GM19468 (cell line): ENCODE measurements around the gene TOGARAM2.
"Not testable (repeated sequence)": the region's sequence is repeated elsewhere in the genome, so short reads cannot be mapped to it uniquely, and the experiment has no call there.

ENCODE experiments used
- ATAC-seq: cut with Tn5 transposase; IDR thresholded peaks from one replicate; pipeline ENCODE4 v1.9.1; 2021; ENCODE audit warnings: mild to moderate bottlenecking, moderate library complexity, moderate number of reproducible peaks; ENCODE audit not compliant: unreplicated experiment; ENCODE audit errors: extremely low read depth

The TOGARAM2 gene

DNA sequence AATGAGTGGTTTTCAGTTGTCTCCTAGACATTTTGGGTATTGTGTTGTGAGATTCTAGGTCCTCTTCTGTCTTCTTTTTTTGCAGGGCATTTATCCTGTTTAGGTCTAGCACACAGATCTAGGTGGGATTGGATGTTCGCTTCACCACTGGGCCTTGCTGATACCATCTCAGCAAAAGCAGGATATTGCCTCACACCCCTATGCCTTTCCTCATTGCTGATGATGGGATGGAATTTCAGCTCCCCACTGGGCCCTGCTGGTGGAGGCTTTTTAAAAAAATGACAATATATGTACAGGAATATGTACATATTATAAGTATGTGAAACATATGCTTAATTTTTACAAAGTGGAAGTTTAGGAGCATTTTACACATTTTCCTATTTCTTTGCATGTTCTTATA, 5.4 kb upstream of the TOGARAM2 start:
- no peak for ATAC-seq

DNA sequence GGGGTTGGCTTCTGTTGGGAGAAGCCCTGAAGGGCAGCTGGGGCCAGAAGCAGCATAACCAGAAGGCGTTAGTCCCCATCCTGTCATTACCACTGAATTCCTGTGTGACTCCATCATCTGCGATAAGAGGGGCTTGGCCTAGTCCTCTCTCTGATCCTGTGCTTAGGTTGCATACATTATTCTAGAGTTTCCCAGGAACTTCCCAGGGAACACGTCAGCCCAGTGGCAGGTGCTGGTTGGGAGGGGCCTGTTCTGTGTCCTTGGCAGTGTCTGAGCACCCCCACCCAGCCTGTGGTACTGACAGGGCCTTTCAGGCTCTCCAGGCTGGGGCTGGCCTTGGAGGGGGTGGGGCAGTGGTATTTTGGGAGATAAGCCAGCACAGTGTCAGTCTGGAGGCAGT, 4.5 kb upstream of the TOGARAM2 start:
- ATAC-seq: no peak

DNA sequence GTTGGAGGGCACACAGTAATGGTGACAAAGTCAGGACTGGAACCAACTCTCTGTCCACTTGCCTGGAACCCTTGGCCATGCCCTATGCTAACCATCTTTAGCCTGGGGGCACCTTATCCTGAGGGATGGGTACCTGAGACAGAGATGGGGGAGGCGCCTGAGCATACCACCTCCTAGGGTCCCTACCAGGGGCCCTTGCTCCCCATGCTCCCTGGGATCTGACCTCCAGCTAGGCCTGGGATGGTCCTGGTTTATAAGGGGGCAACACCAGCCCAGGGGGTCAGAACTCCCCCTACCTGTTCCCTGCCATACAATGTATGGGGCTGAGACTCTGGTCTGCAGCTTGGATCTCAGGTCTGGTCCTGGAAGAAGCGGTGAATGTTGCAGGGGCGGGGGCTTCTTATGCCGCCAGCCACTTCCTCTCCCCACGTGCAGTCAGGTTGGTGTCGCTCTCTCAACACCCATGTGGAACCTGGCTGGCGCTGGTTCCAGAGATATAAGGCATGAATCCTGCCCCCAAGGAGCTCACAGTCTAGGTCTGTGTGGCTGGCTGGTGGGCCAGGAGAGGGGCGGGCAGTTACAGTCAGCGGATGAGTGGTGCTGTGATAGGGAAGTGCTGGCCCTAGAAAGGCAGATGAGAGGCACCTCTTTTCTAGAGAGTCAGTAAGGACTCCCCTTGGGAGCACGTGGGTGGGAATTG, 3.8 kb upstream of the TOGARAM2 start:
- no peak for ATAC-seq

DNA sequence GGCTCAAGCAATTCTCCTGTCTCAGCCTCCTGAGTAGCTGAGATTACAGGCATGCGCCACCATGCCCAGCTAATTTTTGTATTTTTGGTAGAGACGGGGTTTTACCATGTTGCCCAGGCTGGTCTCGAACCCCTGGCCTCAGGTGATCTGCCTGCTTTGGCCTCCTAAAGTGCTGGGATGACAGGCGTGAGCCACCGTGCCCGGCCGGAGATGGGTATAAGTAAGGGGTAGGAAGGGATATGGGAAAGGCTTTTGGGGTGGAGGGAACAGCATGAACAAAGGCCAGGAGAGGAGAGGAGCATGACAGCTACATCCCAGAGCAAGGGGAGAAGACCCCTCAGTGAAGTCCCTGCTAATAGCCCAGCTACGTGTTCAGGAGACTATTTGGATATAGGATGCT, 3.1 kb upstream of the TOGARAM2 start:
- ATAC-seq: not testable (repeated sequence)

DNA sequence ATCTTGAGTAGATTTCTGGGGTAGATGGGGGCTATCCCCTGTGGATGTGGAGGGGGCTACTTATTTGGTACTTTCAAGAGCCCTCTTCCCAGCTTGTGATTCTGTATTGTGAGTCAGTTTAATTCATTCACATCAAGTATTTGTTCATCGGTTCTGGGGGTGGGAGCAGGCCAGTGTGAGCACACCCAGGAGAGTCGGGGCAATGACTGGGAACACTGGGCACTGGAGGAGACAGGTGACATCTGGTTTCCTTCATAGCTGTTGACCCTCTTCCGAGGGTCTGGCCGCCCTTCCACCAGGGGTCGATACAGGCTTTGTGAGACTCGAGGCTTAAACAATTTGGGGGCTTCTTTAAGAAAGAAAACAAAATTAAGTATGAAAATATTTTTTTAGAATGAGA, 2.5 kb upstream of the TOGARAM2 start:
- no peak for ATAC-seq

DNA sequence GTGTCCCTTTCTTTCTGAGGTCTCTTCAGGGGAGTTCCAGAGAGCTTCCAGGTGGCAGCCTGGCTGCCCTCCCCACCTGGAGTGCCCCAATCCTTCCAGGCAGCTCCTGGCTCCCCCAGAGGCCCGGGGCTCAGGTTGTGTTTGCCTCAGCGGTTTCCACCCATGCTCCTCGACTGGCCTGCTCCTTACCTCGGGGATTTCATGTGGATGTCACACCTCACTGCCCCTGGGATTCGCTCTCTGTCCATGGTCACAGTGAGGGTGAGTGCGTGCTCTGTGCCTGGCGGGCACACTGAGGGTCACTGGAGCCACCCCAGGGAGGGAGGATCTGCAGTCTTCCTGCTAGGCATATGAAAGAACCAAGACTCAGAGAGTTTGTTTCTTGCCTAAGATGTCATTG, 2.1 kb upstream of the TOGARAM2 start:
- ATAC-seq: no peak

DNA sequence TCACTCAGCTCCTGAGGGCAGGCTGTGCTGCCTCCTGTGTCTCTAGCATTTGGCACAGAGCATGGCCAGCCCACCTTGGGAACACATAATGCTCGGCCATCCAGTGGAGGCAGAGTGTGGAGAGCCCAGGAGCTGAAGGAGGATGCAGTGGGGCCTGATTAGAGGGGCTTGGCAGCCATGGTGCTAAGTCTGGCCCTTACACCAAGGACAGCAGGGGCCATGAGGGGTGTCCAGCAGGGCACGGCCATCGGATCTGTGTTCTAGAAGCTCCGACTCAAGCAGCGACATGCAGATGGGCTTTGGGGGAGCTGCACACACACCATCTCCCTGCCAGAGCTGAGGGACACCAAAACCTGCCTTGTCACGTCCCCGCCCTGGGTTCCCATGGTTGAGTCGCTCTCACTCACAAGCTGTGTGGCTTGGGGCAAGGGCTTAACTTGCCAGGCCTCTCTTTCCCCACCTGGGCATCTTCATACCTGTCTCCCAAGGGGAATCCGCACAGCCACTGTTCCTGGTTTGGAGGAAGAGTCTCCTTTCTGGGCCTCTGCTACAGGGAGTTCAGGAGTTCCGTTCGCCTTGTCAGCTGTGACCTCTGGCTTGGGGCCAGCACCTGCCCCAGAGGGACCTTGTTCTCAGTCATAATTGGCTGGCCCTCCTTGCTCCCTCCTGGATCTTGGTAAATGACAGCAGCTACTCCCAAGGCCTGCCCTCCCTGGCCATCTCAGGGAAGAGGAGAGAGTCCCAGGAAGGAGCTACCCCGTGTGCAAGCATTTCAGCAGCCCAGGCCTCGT, 1.3 kb upstream of the TOGARAM2 start:
- no peak for ATAC-seq

DNA sequence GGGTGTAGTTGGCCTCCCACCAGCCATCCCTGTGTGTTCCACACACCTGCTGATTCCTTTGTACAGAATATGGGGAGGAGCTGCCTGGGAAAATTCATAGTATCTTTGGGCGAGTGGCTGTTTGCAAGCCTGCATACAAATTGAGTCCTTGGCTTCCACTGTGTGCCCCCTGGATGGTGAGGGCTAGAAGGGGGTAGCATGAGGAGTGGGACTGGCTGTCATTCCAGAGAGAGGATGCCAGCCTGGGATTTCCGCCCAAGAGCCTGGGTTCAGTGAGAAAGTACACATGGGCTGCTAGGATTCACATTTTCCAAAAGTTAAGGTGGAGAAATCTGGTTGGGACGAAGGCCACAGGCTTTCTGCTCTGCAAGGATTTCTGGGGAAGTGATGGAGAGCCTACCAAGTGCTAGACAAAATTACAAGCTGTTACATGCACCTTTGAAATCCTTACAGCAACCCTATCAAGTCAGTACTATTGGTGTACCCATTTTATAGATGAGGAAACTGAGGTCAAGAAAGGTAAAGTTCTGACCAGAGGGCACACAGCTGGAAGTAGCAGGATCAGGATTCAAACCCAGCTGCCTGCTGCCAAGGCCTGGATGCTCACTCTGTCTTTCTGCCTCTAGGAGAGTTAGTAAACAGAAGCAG, 606 bp upstream of the TOGARAM2 start:
- ATAC-seq: no peak

DNA sequence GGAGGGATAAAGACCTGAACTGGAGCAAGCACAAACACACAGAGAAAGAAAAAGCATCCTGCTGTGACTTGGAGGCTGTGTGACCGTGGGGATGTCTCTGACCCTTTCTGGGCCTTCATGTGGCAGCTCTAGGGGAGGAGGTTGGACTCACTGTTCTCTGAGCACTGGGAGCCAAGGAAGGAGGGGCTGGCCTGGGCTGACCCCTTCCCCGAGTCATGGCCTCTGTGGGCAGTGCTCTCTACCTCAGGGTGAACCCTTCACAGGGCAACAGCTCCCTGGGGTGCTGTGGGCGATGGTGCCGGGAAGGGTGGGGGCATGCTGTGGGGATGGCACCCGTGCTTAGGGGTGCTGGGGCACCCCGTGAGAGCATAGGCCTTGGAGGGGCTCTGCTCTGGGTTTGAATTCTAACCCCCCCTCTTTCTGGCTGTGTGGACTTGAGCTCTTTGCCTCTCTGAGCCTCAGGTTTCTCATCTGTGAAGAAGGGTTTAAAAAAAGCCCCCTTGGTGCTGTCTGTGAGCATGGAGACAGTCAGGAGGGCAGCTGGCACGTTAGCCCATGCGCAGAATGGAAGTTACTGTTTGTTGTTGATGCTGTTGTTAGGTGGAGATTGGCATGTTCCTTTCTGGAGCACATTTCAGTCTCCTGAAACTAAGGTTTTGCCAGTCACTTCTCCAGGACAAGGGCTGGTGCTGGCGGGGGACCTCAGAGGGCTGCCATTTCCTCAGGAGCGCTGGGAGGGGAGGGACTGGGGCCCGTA, 700 bp downstream of the TOGARAM2 start:
- ATAC-seq: no peak

DNA sequence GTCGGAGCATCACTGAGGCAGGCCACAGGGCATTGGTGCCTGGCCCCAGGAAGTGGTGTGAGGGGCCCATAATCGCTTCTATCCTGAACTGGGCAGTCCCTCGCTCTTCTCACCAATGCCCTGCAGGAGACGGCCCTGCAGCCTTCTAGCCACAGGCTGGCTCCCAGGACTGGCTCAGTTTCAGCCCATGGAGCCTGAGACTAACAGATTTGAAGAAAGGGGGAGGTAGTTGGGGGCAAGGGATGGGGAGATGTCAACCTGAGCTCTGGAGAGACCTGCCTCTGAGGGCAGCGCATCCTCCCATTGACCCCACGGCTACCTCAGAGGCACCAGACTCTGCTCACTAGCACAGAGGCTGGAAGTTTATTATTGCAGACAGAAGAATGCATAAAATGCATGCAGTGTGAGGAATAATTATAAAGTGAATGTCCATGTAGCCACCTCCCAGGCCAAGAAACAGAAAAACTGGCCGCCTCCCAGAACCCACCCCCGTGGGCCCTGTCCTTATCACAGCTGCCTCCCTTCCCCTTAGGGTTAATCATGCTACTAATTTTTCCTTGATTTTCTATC, 1.4 kb downstream of the TOGARAM2 start:
- no peak for ATAC-seq

DNA sequence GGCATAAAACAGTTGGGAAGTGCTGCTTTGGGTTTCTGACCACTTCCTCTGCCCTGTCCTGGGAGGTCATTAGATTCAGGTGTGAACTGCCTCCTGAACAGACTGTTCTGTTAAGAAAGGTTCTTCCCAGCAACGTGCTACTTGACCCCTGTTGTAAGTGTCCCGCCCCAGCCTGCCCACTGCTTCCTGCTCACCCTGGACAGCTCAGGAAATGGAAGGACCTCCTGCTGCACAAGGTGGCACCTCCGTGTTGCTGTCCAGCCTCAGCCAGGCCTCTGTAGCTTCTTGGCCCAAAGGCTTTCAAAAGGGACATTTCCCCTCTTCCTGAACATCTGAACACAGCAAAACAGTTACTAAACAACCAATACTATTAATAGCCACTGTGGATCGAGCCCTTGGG, 5.3 kb downstream of the TOGARAM2 start:
- no peak for ATAC-seq

DNA sequence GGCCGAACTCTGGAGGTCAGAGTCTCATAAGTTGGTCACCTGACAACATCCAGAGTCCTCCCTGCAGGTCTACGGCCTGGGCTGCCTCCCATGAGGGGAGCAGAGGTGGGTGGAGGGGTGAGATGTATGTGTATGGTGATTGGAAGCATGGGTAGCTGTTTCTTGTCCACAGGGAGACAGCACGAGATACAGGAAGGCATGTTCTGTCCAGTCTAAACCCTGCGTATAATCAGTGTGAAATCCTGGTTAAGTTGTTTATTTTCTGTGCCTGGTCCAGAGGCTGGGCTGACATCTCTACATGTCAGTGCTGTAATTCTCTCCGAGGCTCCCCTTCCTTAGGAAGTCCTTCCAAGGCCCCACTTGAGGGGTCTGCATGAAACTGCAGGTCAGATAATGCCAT, 8.9 kb downstream of the TOGARAM2 start:
- ATAC-seq: no peak

DNA sequence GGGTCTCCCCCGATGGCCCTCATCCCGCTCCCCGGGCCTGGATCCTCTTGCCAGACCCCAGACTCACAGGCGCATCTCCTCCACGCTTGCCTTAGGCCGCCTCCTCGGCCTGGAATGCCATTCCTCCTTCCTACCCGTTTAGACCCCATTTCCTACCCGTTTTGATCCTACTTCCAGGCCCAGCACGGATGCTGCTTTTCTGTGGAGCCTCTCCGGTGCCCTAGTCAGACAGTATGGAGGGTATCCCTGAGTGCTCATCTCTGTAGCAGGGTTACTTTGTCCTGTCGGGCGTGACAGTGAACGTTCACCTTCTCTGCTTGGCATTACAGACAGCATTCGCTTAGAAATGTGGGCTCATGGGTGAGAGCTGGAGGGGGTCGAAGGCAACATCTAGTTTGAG, 9.3 kb downstream of the TOGARAM2 start:
- no peak for ATAC-seq

DNA sequence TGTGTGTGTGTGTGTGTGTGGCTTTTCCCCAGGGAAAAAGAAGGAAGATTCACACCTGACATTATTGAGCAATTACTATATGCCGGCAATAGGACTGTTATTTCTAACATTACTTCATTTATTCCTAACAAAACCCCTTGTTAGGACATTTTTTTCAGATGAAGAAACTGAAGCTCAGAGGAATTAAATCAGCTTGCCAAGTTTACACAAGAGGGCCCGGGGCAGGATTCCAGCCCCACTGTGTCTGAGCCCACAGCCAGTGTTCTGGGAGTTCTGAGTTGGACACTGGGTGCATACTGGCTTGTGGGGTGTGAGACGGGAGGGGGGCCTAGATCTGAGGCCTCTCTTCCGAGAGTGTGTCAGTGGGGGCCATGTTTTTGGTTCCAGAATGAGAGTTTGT, 9.9 kb downstream of the TOGARAM2 start:
- ATAC-seq: no peak

DNA sequence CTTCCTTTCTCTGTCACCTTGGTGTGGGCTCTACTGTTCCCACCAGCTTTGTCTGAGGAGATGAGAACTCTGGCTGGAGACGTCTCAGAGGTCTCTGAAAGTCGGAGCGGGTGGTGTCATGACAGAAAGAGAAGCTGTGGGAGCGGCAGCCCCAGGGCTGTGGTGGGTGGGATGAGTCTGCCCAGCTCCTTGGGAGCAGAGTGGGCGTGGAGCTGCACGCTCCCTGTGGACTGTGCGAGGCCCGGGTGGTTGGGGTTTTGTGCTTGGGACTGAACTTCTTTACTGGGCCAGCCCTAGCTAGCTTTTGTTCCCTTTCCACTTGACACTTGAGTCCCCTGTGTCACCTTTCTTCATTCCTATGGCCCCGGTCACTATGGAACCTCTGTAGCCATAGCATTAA, 10.4 kb downstream of the TOGARAM2 start:
- ATAC-seq: no peak

DNA sequence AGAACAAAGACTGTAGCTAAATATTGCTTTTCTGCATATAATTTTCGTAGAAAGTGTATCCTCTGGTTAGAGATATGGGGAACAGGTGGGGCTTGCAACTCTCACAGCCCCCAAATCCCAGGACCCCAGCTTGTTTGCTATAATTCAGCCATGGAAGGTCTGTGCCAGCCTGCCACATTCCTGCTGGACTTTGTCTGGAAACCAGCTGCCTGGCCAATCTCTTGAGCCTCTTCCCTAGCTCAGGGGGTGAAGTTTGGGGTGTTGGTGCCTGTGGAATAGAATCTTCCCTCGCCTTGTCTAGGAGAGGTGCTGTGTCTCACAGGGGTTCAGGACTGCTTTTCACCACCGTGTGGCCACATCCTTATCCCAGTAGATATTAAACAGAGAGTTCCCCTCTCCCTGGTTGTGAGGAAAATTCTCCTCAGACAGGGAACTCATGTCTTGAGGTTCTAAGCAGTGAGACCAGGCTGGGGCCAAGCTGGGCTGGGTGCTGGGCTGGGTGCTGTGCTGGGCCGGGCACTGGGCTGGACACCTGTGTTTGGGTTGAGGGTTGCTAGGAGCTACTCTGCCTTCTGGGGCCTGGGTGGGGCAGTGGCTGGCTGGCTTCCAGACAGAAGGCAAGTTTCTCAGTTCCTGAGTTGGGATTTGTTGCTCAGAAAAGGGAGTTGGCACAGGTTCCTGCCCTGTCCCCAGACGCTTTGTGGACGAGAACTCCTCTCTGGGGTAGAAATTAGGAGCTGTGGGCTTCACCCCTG, 12.3 kb downstream of the TOGARAM2 start:
- ATAC-seq: no peak

DNA sequence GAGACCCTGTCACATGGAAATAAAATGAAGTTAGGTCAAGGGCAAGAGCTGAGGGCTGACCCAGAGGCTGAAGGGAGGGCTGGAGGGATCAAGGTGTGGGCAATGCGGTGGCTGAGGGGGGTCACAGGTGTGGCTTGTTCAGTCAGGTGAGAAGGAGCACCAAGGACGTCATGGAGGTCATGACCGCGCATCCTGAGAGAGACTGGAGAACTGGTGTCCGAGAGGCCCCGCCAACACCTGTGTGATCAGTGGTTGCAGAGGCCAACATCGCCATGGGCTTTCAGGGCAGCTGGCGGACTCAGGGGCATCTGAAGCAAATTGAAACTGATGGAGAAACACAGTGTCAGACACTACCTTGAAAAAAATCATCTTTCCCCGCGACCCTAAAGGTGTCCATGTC, 13.0 kb downstream of the TOGARAM2 start:
- ATAC-seq: no peak

DNA sequence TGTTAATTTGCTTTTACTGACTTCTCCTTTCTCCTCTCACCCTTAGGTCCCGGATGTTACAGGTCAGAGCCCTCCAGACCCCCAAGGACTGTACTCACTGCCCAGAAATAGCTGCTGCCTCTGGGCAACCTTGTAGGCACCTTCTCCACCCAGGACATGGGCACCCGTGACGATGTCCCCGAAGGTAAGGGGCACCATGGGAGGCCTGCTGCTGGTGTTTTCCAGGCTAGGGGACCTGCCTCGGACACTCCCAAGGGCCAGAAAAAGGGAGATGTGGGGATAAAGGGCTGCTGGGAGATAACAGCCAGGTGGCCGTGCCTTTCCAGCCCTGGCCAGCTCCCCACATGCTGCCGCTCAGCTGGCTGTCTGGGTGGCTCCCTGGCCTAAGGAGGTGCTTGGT, 13.6 kb downstream of the TOGARAM2 start:
- ATAC-seq: no peak
